HFF-Myc (cell line): ENCODE results near the gene WNT1.

Experiments used
- DNase-seq: peaks from one replicate; pipeline ENCODE4 v3.0.0-alpha.2; 2011; ENCODE audit warnings: low read depth; ENCODE audit errors: extremely low read depth
- H3K4me3 ChIP-seq: replicated peaks from 2 replicates; pipeline ENCODE4 v1.5.1; 2011; ENCODE audit warnings: low read depth, mild to moderate bottlenecking, control low read depth, low read length
- TF ChIP-seq, protein P1 (sequence below): IDR thresholded peaks from 2 replicates; pipeline ENCODE4 v1.5.1; 2012; ENCODE audit warnings: mild to moderate bottlenecking, low read depth, low read length, control low read depth; ENCODE audit errors: missing control alignments

Gene WNT1

DNA sequence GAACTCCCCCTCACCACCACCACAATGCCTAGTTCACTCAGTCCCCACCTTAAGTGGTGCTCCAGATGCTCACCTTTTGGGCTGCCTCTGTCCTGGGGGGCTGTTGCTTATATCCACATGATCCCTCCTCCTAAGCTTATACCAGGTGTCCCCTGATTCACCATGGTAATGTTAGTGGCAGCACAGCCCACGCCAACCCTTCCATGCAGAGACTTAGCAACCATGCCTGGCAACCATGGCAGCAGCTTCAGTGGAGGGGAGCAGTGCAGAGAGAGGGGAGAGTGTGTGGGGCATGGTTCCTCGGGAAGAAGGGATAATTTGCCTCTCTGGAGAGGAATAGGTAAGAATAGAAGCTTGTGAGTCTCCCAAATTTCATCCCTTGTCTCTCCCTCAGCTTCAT is 22.2 kb downstream of the WNT1 start:
- no peak for DNase-seq
- TF ChIP-seq, protein P1, sequence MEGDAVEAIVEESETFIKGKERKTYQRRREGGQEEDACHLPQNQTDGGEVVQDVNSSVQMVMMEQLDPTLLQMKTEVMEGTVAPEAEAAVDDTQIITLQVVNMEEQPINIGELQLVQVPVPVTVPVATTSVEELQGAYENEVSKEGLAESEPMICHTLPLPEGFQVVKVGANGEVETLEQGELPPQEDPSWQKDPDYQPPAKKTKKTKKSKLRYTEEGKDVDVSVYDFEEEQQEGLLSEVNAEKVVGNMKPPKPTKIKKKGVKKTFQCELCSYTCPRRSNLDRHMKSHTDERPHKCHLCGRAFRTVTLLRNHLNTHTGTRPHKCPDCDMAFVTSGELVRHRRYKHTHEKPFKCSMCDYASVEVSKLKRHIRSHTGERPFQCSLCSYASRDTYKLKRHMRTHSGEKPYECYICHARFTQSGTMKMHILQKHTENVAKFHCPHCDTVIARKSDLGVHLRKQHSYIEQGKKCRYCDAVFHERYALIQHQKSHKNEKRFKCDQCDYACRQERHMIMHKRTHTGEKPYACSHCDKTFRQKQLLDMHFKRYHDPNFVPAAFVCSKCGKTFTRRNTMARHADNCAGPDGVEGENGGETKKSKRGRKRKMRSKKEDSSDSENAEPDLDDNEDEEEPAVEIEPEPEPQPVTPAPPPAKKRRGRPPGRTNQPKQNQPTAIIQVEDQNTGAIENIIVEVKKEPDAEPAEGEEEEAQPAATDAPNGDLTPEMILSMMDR, result no peak
- peak overlapping the region; percentile 56 for H3K4me3 ChIP-seq

DNA sequence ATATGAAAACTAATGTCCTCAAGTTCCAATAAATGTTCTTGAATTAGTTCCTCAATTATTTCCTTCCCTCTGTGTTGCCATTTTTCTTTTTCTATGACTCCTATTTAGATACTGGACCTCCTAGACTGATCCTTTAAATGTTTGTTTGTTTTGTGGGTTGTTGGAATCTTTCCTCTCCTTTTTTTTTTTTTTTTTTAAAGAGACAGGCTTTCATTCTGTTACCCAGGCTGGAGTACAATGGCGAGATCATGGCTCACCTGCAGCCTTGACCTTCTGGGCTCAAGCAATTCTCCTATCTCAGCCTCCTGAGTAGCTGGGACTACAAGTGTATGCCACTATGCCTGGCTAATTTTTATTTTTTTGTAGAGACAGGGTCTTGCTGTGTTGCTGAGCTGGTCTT is 30.8 kb downstream of the WNT1 start:
- no peak overlapping the region for H3K4me3 ChIP-seq
- DNase-seq, result no peak

DNA sequence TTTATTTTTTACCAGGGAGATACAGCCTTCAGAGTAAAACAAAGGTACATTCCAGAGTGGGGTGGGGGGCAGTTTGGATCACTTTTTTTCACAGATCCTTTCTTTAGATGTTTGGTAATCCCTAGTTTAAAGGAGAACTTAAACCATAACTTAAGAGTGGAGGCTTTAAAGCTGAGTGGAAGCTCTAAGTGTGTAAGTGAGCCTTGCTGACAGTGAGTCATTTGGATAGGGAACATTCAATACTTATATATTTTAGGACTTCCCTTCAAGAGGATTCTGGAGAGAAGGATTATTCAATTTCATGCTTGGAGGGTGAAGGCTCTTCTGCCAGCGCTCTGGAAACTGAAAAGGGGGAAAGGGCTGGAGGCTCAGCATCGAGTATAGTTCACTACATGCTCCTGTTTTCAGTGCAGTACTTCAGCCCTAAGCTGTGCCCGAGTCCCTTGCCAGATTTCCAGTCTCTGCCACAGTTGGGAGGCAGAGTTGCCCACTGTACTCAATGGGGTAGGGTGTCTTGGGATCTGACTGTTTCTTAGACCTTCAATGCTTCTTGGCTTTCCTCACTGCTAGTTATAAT is 32.1 kb downstream of the WNT1 start:
- H3K4me3 ChIP-seq, result no peak overlapping the region
- TF ChIP-seq, protein P1, result no peak
- no peak for DNase-seq

More for the DNA sequence above, 30.8 kb downstream of the WNT1 start:
- TF ChIP-seq, protein P1, result no peak

DNA sequence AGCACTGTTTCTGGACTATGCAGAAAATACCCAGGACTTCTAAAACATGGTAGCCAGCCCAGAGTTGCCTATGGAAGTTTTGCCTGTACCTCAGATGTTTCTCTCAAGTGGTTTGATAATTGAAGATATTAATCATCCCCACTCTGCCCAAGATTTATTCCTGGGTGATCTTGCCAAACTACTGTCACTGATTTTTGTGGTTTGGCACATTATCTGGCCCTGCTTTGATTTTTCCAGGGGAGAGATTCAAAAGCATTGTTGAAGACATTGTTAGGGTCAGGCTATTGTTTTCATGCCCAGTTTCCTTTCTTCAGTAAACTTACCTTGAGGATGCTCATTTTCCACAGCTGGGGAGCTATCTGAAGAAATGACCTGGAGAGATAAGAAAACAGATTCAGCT is 34.6 kb downstream of the WNT1 start:
- TF ChIP-seq, protein P1, result no peak

DNA sequence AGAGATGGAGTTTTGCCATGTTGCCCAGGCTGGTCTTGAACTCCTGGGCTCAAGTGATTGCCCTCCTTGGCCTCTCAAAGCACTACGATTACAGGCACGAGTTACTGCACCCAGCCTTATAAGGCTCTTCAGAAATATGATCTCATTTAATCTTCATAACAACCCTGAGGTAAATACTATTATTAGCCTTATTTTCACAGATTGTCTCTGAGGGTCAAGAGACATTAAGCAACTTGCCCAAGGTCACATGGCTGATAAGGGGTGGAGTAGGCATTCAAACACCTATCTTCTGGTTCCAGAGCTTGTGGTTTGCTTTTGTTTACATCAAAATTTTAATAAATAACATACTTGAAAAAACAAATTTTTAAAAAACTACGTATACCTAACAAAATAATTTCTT is 35.3 kb downstream of the WNT1 start:
- DNase-seq, result no peak
- H3K4me3 ChIP-seq, result no peak overlapping the region
- TF ChIP-seq, protein P1, result no peak

More for the DNA sequence above, 34.6 kb downstream of the WNT1 start:
- no peak overlapping the region for H3K4me3 ChIP-seq
- DNase-seq, result no peak

DNA sequence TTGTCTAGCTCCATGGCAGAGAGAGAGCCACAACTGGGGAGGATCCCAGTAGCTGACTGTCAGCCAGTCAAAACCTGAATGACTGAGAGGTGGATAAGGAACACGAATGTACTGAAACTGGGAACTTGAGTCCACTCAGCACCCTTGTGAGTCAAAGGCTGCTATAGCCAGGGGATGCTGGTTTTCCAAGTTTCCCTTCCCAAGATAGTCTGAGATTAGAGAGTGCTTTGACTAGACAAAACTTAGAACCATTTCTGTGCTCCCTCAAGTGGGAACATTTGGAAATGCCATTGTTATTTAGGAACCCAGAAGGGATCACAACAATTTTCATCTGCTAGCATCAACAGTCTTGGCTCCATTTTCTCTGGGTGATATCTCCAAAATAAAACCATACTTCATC is 36.4 kb downstream of the WNT1 start:
- TF ChIP-seq, protein P1, result no peak

DNA sequence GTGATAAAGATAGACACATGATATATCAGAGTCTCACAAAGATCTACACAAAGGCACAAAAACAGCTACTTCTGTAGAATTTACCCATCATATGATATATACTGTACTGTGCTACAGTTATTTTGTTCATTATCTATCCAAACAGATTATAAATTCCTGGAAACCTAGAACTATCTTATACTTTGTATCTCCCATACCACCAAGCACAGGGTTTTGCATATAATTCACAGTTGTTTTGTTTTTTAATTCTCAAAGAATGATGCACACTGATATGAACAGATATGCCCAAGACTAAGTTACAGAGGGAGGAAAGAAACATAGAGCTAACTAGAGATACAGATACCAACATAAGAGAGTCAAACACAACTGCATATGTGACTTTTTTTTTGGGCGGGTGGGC is 37.1 kb downstream of the WNT1 start:
- no peak overlapping the region for H3K4me3 ChIP-seq
- TF ChIP-seq, protein P1, result no peak
- DNase-seq, result no peak

More for the DNA sequence above, 36.4 kb downstream of the WNT1 start:
- H3K4me3 ChIP-seq, result no peak overlapping the region
- DNase-seq, result no peak
